Lower leg skin (tissue), 3 donors: Measurements from ENCODE around the gene GEMIN7.

Source experiments
- CTCF ChIP-seq, 3 donors: fragments of 450-650 bp; IDR thresholded peaks; one replicate each; pipeline ENCODE4 v1.5.1; 2016; ENCODE audit warnings: antibody characterized with exemption in 3 of 3, mild to moderate bottlenecking in 3 of 3, moderate library complexity in 2 of 3
- POLR2A ChIP-seq, 2 donors: fragments of 450-650 bp; IDR thresholded peaks; one replicate each; pipeline ENCODE4 v1.6.1; 2016 to 2017; ENCODE audit warnings: antibody characterized with exemption in 2 of 2, mild to moderate bottlenecking in 1 of 2, moderate library complexity in 1 of 2

DNA sequence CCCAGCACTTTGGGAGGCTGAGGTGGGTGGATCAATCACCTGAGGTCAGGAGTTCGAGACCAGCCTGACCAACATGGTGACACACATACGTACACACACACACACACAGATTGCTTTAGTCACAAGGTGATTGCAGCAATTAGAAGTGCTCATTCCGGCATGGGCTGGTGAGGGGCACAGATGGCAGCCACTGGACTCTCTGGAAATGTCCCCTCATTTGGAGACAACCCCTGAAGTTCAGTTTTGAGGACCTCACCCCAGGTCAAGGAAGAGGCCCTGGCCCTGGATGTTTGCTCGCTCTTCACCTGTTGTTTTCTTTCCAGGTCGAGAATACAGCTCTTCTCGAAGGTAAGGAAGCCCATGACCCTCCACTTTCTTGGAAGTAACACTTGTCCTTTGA lies 8.8 kb upstream of the GEMIN7 start:
- TF ChIP-seq CTCF (IDR thresholded peaks at IDR 0.05) (no peak), POLR2A (IDR thresholded peaks at IDR 0.05) (no peak)
